ENCODE data around the gene TRIM22. TPM values are rescaled to one million over a fixed set of nuclear protein-coding genes. Genes with fewer than 3 reads are reported as not detected.
"Not testable (repeated sequence)": the region's sequence is repeated elsewhere in the genome, so short reads cannot be mapped to it uniquely, and the experiment has no call there.

TRIM22 gene
- total and polyA plus RNA-seq, 12 donors, result 8.1 to 52.6 (median 17.6) TPM

- Histone ChIP-seq H3K36me3 (no peaks in the 10 kb centered on the region), H3K27me3 (no peaks in the 10 kb centered on the region), H3K9me3 (peaks cover 0 to 25% (median 6%) of the 10 kb centered on the region in 11 donors), H3K4me1 (no peaks in the 10 kb centered on the region), H3K27ac (no peak overlapping the region), H3K4me3 (no peak overlapping the region)
- 96 to 97% methylated on average over 4 of the region's 4 CpGs for WGBS, 2 donors
- intact Hi-C loops (cut with DNase I), result no loop called here
- no peak for DNase-seq
- TF ChIP-seq CTCF (IDR thresholded peaks at IDR 0.05), result no peak
- ATAC-seq, result no peak
These were observed 34.1 kb upstream of the TRIM22 start for GRCh38 chr11:5655474-5655873.

- H3K9me3 ChIP-seq, result peaks cover 0 to 24% (median 6%) of the 10 kb centered on the region in 11 donors
- DNase-seq; H3K36me3 ChIP-seq; intact Hi-C loops (cut with DNase I); H3K4me1 ChIP-seq; H3K27me3 ChIP-seq; H3K4me3 ChIP-seq; H3K27ac ChIP-seq; ATAC-seq: not testable (repeated sequence)
- 96 to 97% methylated on average over 2 of the region's 2 CpGs for WGBS, 2 donors
These were observed 32.6 kb upstream of the TRIM22 start for GRCh38 chr11:5656956-5657355.

- intact Hi-C loops (cut with DNase I), result no loop called here
- 94% methylated on average over 5 of the region's 5 CpGs for WGBS, 2 donors
- TF ChIP-seq CTCF (IDR thresholded peaks at IDR 0.05), result no peak
- Histone ChIP-seq H3K9me3 (peaks cover 0 to 13% (median 0%) of the 10 kb centered on the region in 11 donors), H3K27me3 (no peaks in the 10 kb centered on the region), H3K4me3 (no peak overlapping the region), H3K4me1 (no peaks in the 10 kb centered on the region), H3K36me3 (peaks cover 0 to 19% (median 0%) of the 10 kb centered on the region in 9 donors), H3K27ac (no peak overlapping the region)
- DNase-seq (no peak), ATAC-seq (no peak)
These were observed 31.3 kb upstream of the TRIM22 start for GRCh38 chr11:5658318-5658717.

GRCh38 chr11:5663511-5663910, 26.1 kb upstream of the TRIM22 start:
- 98 to 99% methylated on average over 2 of the region's 2 CpGs for WGBS, 2 donors
- Histone ChIP-seq H3K4me3 (no peak overlapping the region), H3K27ac (no peak overlapping the region), H3K36me3 (peaks cover 0 to 71% (median 16%) of the 10 kb centered on the region in 9 donors), H3K9me3 (no peaks in the 10 kb centered on the region), H3K27me3 (no peaks in the 10 kb centered on the region), H3K4me1 (no peaks in the 10 kb centered on the region)
- ATAC-seq (no peak), DNase-seq (no peak)
- TF ChIP-seq CTCF (IDR thresholded peaks at IDR 0.05), result no peak
- intact Hi-C loops (cut with DNase I), result no loop called here

- Histone ChIP-seq H3K9me3 (no peaks in the 10 kb centered on the region), H3K4me3 (no peak overlapping the region), H3K27me3 (no peaks in the 10 kb centered on the region), H3K4me1 (no peaks in the 10 kb centered on the region), H3K27ac (no peak overlapping the region), H3K36me3 (peaks cover 0 to 87% (median 23%) of the 10 kb centered on the region in 9 donors)
- WGBS, 2 donors, result 73 to 80% methylated on average over 4 of the region's 4 CpGs
- intact Hi-C loops (cut with DNase I), result no loop called here
- ATAC-seq (no peak), DNase-seq (no peak)
- no peak for TF ChIP-seq CTCF (IDR thresholded peaks at IDR 0.05)
These were observed 24.5 kb upstream of the TRIM22 start for GRCh38 chr11:5665051-5665570.

Data from heart right ventricle (tissue), 16 donors.